GM12801 (cell line): ENCODE results near the gene SIAH2.

Experiments used
- TF ChIP-seq, protein P1 (sequence below): IDR thresholded peaks from one replicate; pipeline ENCODE4 v1.5.1; 2011; ENCODE audit warnings: control low read depth; ENCODE audit not compliant: insufficient read length; ENCODE audit errors: extremely low read depth

Gene SIAH2

DNA sequence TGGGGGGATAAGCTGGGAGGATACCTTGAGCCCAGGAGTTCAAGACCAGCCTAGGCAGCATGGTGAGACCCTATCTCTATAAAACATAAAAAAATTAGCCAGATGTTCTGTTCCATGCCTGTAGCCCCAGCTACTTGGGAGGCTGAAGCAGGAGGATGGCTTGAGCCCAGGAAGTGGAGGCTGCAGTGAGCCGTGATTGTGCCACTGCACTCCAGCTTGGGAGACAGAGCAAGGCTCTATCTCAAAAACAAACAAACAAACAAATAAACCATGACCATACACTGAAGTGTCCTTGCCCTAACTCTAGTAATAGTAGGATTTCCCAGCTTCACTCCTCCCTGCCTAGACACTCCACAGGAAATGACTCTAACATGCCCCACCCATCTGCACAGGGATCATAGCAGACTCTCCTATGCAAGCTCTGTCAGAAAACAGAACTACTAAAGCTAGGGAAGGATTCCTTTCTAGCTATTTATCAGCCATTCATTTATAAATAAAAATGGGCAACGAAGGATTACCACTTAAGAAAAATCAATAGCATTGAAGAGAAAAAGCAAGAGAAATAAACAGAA lies 63.8 kb downstream of the SIAH2 start:
- TF ChIP-seq, protein P1, sequence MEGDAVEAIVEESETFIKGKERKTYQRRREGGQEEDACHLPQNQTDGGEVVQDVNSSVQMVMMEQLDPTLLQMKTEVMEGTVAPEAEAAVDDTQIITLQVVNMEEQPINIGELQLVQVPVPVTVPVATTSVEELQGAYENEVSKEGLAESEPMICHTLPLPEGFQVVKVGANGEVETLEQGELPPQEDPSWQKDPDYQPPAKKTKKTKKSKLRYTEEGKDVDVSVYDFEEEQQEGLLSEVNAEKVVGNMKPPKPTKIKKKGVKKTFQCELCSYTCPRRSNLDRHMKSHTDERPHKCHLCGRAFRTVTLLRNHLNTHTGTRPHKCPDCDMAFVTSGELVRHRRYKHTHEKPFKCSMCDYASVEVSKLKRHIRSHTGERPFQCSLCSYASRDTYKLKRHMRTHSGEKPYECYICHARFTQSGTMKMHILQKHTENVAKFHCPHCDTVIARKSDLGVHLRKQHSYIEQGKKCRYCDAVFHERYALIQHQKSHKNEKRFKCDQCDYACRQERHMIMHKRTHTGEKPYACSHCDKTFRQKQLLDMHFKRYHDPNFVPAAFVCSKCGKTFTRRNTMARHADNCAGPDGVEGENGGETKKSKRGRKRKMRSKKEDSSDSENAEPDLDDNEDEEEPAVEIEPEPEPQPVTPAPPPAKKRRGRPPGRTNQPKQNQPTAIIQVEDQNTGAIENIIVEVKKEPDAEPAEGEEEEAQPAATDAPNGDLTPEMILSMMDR = no peak

DNA sequence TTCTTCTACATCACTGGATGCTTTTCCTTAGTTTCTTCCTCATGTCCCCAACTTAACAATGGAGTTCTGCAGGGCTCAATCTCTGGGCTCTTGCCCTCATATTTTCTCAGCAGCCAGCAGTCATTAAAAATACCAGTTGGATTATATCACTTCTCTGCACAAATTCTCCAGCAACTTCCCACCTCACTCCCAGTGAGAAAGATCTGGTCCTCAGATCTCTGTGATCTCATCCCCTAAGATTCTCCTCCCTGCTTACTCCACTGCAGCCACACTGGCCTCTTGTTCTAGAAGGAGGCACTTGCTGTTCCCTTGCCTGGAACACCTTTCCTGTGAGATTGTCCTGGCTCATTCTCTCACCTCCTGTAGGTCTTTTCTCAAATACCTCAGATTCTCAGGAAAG lies 65.3 kb downstream of the SIAH2 start:
- TF ChIP-seq, protein P1 = no peak

DNA sequence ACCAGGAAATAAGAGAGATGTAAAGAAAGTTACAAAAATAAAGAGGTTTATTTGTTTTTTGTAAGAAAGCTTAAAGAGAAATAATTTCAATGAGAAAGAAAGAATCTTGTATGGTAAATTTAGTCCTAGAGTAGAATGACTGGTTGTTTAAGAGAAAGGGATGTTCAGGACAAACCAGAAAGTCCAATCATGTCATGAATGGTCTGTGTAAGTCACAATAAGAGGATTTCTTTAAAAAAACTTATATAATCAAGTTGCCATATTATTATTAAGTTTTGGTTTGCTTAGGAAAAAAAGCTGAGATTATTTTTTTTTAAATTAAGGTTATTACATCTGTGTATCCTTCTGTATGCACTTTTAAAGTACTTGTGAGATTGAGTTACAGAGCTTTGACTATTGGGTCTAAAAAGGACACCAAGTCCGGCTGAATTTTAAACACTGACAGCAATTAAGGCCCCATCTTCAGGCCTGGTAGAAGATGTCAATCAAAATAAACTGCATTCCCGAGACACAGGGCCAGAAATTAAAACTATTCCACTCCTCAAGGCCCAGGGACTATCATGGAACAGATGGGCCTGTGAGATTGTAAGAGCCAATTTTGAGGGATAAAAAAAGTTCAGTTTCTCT lies 71.4 kb downstream of the SIAH2 start:
- TF ChIP-seq, protein P1 = no peak
